Uterus (tissue), 4 donors: Measurements from ENCODE around the gene RPS16. TPM values are rescaled to one million over a fixed set of nuclear protein-coding genes. Genes with fewer than 3 reads are reported as not detected.
"Not testable (repeated sequence)": the region's sequence is repeated elsewhere in the genome, so short reads cannot be mapped to it uniquely, and the experiment has no call there.

Source experiments
- DNase-seq, 2 donors: peaks; one replicate each; pipeline ENCODE4 v3.0.0-alpha.2; 2019 to 2020
- H3K27ac ChIP-seq, 2 donors: fragments of 200-600 bp; sonication (generic); 1 replicate in 1 of 2; 2 replicates in 1 of 2; pipeline ENCODE4 v1.5.1; 2016 to 2018
- H3K27me3 ChIP-seq, 2 donors: fragments of 200-600 bp; sonication (generic); one replicate each; pipeline ENCODE4 v1.5.1; 2018 to 2019; ENCODE audit warnings: control low read depth in 1 of 2
- H3K36me3 ChIP-seq, 2 donors: fragments of 200-600 bp; sonication (generic); one replicate each; pipeline ENCODE4 v1.5.1; 2019; ENCODE audit warnings: control low read depth in 1 of 2
- H3K4me1 ChIP-seq, 2 donors: fragments of 200-600 bp; sonication (generic); one replicate each; pipeline ENCODE4 v1.5.1; 2018 to 2019; ENCODE audit warnings: control low read depth in 1 of 2
- H3K4me3 ChIP-seq, 2 donors: fragments of 200-600 bp; sonication (generic); 1 replicate in 1 of 2; 2 replicates in 1 of 2; pipeline ENCODE4 v1.5.1; 2018 to 2019; ENCODE audit warnings: mild to moderate bottlenecking in 1 of 2
- H3K9me3 ChIP-seq, 2 donors: fragments of 200-600 bp; sonication (generic); one replicate each; pipeline ENCODE4 v1.5.1; 2019; ENCODE audit warnings: control low read depth in 1 of 2
- POLR2A ChIP-seq, 2 donors: fragments of 450-650 bp; IDR thresholded peaks; one replicate each; pipeline ENCODE4 v1.6.1; 2016; ENCODE audit warnings: antibody characterized with exemption in 2 of 2, mild to moderate bottlenecking in 1 of 2, moderate library complexity in 1 of 2
- intact Hi-C: fragments of 100-400 bp; cut with DNase I; formaldehyde crosslinking; loops from one replicate; pipeline ENCODE4 v1.15.1; 2023; ENCODE audit warnings: low total_unique reads
- total RNA-seq, 4 donors: library from RNA; depleted of rRNA in 3 of 4; stranded (reverse); fragments of >200 nt in 3 of 4; gene quantifications; one replicate each; pipeline versions ENCODE4 v1.1.0 to v1.2.4, GENCODE V29; 2014 to 2023
- TF ChIP-seq, protein P1 (sequence below), 4 experiments: fragments of 200-600 bp in 2 of 4; fragments of 450-650 bp in 2 of 4; sonication (generic) in 2 of 4; IDR thresholded peaks; one replicate each; pipeline ENCODE4 v1.5.1; 2016 to 2019; ENCODE audit warnings: antibody characterized with exemption in 4 of 4, mild to moderate bottlenecking in 2 of 4, moderate library complexity in 1 of 4
- donor health status: DM: yes; HTN: yes; CAD: no.

Gene RPS16
- total RNA-seq, 4 donors from 2014 or later, result 50.5 to 6,434 (median 2,757) TPM

DNA sequence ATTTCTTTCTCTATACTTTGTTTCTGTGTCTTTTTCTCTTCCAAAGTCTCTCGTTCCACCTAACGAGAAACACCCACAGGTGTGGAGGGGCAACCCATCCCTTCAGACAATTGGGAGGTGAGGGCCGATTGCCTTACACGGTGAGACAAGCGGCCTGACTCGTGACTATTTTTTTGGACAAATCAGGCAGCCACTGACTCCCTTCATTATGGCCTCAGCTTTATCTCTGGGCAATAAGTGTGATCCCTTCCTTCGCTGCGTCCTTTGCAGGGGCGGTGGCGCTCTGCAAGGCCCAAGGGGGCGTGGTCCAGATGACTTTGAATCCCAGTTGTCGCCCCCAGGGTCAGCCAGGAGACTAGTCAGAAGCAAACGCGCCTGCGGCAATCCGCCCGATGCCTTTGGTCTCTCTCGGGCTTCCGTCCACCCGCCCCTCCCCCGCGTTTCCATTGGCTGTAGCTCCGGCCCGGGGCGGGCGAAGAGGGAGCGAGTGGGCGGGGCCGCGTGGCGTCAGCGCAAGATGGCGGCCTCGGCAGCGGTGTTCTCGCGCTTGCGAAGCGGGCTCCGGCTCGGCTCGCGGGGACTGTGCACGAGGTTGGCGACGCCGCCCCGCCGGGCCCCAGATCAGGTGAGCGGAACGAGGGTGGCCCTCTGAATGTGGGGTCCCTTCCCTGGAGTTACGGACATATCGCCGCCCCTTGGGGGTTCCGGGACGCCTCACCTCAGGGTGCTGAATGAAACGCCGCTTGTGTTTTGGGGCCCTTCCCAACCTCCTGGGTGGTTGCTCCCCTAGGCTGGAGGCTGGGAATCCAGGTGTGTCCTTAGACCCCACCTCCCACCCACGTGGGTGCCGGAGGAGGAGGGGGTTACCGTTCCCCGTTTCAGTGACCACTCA, 44.8 kb upstream of the RPS16 start, which contains the start of gene TIMM50:
Gene TIMM50, plus strand, starts transcription at position 502 of the 892 bp plus-strand sequence. Its CDS starts 16 bp downstream, at position 518.
- peaks cover 0 to 7% of the 10 kb centered on the region in 2 donors for H3K4me1 ChIP-seq

DNA sequence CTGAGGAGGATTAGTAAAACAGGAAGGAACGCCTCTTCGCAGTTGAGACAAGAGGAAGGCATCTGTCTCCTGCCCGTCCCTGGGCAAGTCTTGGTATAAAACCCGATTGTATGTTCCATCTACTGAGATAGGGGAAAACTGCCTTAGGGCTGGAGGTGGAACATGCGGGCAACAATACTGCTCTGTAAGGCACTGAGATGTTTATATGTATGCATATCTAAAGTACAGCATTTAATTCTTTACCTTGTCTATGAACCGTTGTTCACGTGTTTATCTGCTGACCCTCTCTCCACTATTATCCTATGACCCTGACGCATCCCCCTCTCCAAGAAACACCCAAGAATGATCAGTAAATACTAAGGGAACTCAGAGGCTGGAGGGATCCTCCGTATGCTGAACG, 44.2 kb upstream of the RPS16 start:
- intact Hi-C loops, result loop anchor here (10.0 kb wide), 1 partner anchor 55 kb away; the partner anchor contains the start of gene EID2B
- peak overlapping the region; percentile 83 to 88 for H3K27ac ChIP-seq

More for the DNA sequence above, 44.8 kb upstream of the RPS16 start, which contains the start of gene TIMM50:
- Histone ChIP-seq H3K4me3 (peak within 1 kb of the TSS; percentile 81 to 97), H3K27me3 (no peaks in the 10 kb centered on the region), H3K36me3 (no peaks in the 10 kb centered on the region), H3K9me3 (no peaks in the 10 kb centered on the region), H3K27ac (peak within 1 kb of the TSS; percentile 83 to 88)
- intact Hi-C loops, result no loop called here
- peak; percentile 96 for DNase-seq
- TF ChIP-seq POLR2A (IDR thresholded peaks at IDR 0.05), result peak; percentile 54 to 79
- TF ChIP-seq, protein P1, sequence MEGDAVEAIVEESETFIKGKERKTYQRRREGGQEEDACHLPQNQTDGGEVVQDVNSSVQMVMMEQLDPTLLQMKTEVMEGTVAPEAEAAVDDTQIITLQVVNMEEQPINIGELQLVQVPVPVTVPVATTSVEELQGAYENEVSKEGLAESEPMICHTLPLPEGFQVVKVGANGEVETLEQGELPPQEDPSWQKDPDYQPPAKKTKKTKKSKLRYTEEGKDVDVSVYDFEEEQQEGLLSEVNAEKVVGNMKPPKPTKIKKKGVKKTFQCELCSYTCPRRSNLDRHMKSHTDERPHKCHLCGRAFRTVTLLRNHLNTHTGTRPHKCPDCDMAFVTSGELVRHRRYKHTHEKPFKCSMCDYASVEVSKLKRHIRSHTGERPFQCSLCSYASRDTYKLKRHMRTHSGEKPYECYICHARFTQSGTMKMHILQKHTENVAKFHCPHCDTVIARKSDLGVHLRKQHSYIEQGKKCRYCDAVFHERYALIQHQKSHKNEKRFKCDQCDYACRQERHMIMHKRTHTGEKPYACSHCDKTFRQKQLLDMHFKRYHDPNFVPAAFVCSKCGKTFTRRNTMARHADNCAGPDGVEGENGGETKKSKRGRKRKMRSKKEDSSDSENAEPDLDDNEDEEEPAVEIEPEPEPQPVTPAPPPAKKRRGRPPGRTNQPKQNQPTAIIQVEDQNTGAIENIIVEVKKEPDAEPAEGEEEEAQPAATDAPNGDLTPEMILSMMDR (IDR thresholded peaks at IDR 0.05), result peak in 2 of 4 experiments; percentile 3 to 28

DNA sequence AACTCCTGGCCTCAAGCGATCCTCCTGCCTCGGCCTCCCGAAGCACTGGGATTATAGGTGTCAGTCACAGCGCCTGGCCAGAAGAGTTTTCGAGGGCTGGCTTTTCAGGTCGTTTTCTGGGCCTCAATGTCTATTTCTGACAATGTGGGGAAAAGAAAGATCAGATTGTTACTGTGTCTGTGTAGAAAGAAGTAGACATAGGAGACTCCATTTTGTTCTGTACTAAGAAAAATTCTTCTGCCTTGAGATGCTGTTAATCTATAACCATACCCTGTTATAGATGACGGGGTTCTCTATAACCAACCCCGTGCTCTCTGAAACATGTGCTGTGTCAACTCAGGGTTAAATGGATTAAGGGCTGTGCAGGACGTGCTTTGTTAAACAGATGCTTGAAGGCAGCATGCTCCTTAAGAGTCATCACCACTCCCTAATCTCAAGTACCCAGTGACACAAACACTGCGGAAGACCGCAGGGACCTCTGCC, 43.6 kb upstream of the RPS16 start:
- DNase-seq, H3K36me3 ChIP-seq, H3K4me1 ChIP-seq, H3K4me3 ChIP-seq, H3K27me3 ChIP-seq, H3K27ac ChIP-seq, H3K9me3 ChIP-seq: not testable (repeated sequence)
- intact Hi-C loops, result loop anchor here (10.0 kb wide), 1 partner anchor 55 kb away; the partner anchor contains the start of gene EID2B

More for the DNA sequence above, 44.2 kb upstream of the RPS16 start:
- Histone ChIP-seq H3K9me3 (no peaks in the 10 kb centered on the region), H3K4me3 (peak overlapping the region; percentile 81 to 97), H3K27me3 (no peaks in the 10 kb centered on the region), H3K4me1 (peaks cover 0 to 7% of the 10 kb centered on the region in 2 donors), H3K36me3 (no peaks in the 10 kb centered on the region)
- no peak for DNase-seq
- no peak for TF ChIP-seq POLR2A (IDR thresholded peaks at IDR 0.05)
- TF ChIP-seq, protein P1 (IDR thresholded peaks at IDR 0.05), result no peak

DNA sequence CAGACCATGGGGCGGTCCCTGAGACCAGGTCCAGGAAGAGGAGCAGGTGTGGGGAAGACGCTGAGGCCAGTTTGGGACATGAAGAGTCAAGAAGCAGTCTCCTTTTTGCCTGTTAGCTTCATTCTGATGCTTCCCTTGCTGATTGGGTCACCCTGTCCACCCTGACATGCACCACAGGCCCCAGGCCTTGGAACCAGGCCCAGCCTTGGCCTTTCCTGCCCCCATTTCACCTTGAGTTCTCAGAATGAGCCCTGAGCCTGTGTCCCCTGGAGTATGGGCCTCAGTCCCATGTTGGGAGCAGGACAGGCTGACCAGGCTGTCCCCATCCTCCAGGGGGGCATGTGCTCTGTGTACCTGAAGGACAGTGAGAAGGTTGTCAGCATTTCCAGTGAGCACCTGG, 40.0 kb upstream of the RPS16 start:
- no peaks in the 10 kb centered on the region for H3K36me3 ChIP-seq

DNA sequence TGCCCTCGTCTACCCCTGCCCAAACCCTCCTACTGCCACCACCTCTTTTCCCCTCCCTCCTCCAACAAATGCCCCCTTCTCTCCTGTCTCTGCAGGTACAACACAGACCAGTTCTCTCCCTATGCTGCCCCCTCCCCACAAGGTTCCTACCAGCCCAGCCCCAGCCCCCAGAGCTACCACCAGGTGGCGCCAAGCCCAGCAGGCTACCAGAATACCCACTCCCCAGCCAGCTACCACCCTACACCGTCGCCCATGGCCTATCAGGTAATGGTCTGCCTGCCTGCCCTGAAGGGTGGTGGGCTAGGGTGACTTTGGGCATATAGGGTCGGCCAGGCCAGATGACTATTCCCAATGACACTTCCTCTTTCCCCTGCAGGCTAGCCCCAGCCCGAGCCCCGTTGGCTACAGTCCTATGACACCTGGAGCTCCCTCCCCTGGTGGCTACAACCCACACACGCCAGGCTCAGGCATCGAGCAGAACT, 38.4 kb upstream of the RPS16 start:
- intact Hi-C loops, result loop anchor here (10.0 kb wide), 1 partner anchor 61 kb away; the partner anchor contains the start of gene EID2B
- H3K36me3 ChIP-seq, result no peaks in the 10 kb centered on the region
- H3K27me3 ChIP-seq, result no peaks in the 10 kb centered on the region
- no peak for TF ChIP-seq POLR2A (IDR thresholded peaks at IDR 0.05)
- TF ChIP-seq, protein P1 (IDR thresholded peaks at IDR 0.05), result peak; percentile 41 to 74 (median 58)
- peak; percentile 36 to 49 for DNase-seq
- no peaks in the 10 kb centered on the region for H3K9me3 ChIP-seq
- H3K4me1 ChIP-seq, result no peaks in the 10 kb centered on the region
- H3K4me3 ChIP-seq, result no peak overlapping the region
- H3K27ac ChIP-seq, result no peak overlapping the region

More for the DNA sequence above, 40.0 kb upstream of the RPS16 start:
- H3K4me1 ChIP-seq, result no peaks in the 10 kb centered on the region
- H3K9me3 ChIP-seq, result no peaks in the 10 kb centered on the region
- no peak overlapping the region for H3K27ac ChIP-seq
- DNase-seq, result no peak
- TF ChIP-seq, protein P1 (IDR thresholded peaks at IDR 0.05), result no peak
- no peak for TF ChIP-seq POLR2A (IDR thresholded peaks at IDR 0.05)
- no peaks in the 10 kb centered on the region for H3K27me3 ChIP-seq
- no peak overlapping the region for H3K4me3 ChIP-seq
- intact Hi-C loops, result loop anchor here (10.0 kb wide), 1 partner anchor 59 kb away; the partner anchor contains the start of gene EID2B
